Dermis blood vessel endothelial cell (primary cell): ENCODE data around the gene POLN. TPM values are rescaled to one million over a fixed set of nuclear protein-coding genes. Genes with fewer than 3 reads are reported as not detected.

ENCODE experiments used
- DNase-seq: peaks from one replicate; pipeline ENCODE4 v3.0.0; 2010
- total RNA-seq: library from RNA; depleted of rRNA; stranded (reverse); fragments of >200 nt; gene quantifications from 2 replicates; pipeline ENCODE4 v1.2.3, GENCODE V29; 2014

Gene POLN
- total RNA-seq, 1 donor from 2014 or later, result 5.8 TPM

- DNase-seq, result no peak
These were observed 137.2 kb downstream of the POLN start for GRCh38 chr4:2104556-2105345.

GRCh38 chr4:2103843-2104547, 137.9 kb downstream of the POLN start:
- no peak for DNase-seq

- no peak for DNase-seq
These were observed 138.6 kb downstream of the POLN start for GRCh38 chr4:2103127-2103842.

- no peak for DNase-seq
These were observed 139.7 kb downstream of the POLN start for GRCh38 chr4:2102045-2102883.

GRCh38 chr4:2101346-2102044, 140.4 kb downstream of the POLN start:
- no peak for DNase-seq

- DNase-seq, result no peak
These were observed 145.8 kb downstream of the POLN start for GRCh38 chr4:2096073-2096609.

- no peak for DNase-seq
These were observed 146.5 kb downstream of the POLN start for GRCh38 chr4:2095236-2096072.

- no peak for DNase-seq
These were observed 147.4 kb downstream of the POLN start for GRCh38 chr4:2094545-2094944.

GRCh38 chr4:2093265-2093664, 148.7 kb downstream of the POLN start:
- no peak for DNase-seq

- no peak for DNase-seq
These were observed 149.3 kb downstream of the POLN start for GRCh38 chr4:2092669-2093053.

GRCh38 chr4:2091990-2092668, 149.8 kb downstream of the POLN start:
- no peak for DNase-seq

GRCh38 chr4:2090642-2091041, 151.3 kb downstream of the POLN start:
- no peak for DNase-seq

GRCh38 chr4:2089222-2089621, 152.7 kb downstream of the POLN start:
- DNase-seq, result no peak

GRCh38 chr4:2087170-2087569, 154.8 kb downstream of the POLN start:
- DNase-seq, result no peak

GRCh38 chr4:2085496-2085901, 156.4 kb downstream of the POLN start:
- DNase-seq, result no peak

- DNase-seq, result no peak
These were observed 157.6 kb downstream of the POLN start for GRCh38 chr4:2084316-2084715.

GRCh38 chr4:2083826-2084160, 158.1 kb downstream of the POLN start:
- DNase-seq, result no peak

- no peak for DNase-seq
These were observed 158.7 kb downstream of the POLN start for GRCh38 chr4:2083116-2083825.

- no peak for DNase-seq
These were observed 159.3 kb downstream of the POLN start for GRCh38 chr4:2082627-2083026.

- DNase-seq, result no peak
These were observed 159.8 kb downstream of the POLN start for GRCh38 chr4:2082118-2082517.
